ENCODE results near the gene PHAF1. TPM values are rescaled to one million over a fixed set of nuclear protein-coding genes. Genes with fewer than 3 reads are reported as not detected.

PHAF1 gene
- total and polyA plus RNA-seq, 2 of the 13 experiments (the other 11 are each of a cell fraction or from before 2014, with no cell fraction given): 48.3 to 174 TPM

DNA sequence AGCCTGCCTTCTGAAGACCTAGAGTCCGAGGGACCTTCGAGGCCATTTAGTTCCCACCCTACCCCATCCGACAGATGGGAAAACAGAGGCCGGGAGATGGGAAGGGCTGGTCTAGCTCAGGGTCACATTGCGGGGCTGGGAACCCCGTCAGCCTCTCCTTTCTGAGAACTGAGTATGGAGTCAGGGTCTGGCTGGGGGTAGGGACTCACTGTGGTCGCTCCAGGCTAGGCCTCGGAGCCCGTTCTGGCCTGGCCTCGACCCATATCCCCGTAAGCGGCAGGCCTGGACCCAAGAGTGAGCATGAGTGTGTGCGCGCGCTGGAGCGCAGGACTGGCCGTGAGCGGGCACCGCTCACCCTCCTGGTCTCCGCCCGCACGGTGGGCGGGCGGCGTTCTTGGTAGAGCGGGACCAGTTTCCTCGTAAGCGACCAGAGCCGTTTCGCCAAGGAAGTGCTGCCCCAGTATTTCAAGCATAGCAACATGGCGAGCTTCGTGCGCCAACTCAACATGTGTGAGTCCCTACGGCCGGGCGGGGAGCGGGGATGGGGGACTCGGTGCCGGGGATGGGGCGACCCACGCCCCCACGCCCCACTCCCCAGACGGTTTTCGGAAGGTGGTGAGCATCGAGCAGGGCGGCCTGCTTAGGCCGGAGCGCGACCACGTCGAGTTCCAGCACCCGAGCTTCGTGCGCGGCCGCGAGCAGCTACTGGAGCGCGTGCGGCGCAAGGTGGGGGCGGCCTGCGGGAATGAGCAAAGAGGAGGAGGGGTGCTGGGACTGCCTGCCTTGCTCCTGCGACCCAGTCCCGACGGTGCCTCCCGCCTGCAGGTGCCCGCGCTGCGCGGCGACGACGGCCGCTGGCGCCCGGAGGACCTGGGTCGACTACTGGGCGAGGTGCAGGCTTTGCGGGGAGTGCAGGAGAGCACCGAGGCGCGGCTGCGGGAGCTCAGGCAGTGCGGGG is 55.7 kb downstream of the PHAF1 start (continued):
- TF ChIP-seq, protein P1, sequence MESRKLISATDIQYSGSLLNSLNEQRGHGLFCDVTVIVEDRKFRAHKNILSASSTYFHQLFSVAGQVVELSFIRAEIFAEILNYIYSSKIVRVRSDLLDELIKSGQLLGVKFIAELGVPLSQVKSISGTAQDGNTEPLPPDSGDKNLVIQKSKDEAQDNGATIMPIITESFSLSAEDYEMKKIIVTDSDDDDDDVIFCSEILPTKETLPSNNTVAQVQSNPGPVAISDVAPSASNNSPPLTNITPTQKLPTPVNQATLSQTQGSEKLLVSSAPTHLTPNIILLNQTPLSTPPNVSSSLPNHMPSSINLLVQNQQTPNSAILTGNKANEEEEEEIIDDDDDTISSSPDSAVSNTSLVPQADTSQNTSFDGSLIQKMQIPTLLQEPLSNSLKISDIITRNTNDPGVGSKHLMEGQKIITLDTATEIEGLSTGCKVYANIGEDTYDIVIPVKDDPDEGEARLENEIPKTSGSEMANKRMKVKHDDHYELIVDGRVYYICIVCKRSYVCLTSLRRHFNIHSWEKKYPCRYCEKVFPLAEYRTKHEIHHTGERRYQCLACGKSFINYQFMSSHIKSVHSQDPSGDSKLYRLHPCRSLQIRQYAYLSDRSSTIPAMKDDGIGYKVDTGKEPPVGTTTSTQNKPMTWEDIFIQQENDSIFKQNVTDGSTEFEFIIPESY (CRISPR knock-in tag; IDR thresholded peaks at IDR 0.05): peak; percentile 71
- no peak for TF ChIP-seq STAT5B (CRISPR knock-in tag; IDR thresholded peaks at IDR 0.05)
- TF ChIP-seq ZNF605 (CRISPR knock-in tag; IDR thresholded peaks at IDR 0.05): 0 out of 2 replicates have a peak, but pooled peaks have one; percentile 9
- TF ChIP-seq GTF3A (CRISPR knock-in tag; conservative IDR thresholded peaks at IDR 0.05): no peak
- TF ChIP-seq RELA (CRISPR knock-in tag; IDR thresholded peaks at IDR 0.05): no peak
- peak; percentile 47 for TF ChIP-seq HOXA3 (CRISPR knock-in tag; IDR thresholded peaks at IDR 0.05)
- TF ChIP-seq, protein P2, sequence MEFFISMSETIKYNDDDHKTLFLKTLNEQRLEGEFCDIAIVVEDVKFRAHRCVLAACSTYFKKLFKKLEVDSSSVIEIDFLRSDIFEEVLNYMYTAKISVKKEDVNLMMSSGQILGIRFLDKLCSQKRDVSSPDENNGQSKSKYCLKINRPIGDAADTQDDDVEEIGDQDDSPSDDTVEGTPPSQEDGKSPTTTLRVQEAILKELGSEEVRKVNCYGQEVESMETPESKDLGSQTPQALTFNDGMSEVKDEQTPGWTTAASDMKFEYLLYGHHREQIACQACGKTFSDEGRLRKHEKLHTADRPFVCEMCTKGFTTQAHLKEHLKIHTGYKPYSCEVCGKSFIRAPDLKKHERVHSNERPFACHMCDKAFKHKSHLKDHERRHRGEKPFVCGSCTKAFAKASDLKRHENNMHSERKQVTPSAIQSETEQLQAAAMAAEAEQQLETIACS (CRISPR knock-in tag; IDR thresholded peaks at IDR 0.05): no peak
- TF ChIP-seq REXO4 (CRISPR knock-in tag; IDR thresholded peaks at IDR 0.05; ENCODE audit: borderline replicate concordance): no peak
- TF ChIP-seq, protein P3, sequence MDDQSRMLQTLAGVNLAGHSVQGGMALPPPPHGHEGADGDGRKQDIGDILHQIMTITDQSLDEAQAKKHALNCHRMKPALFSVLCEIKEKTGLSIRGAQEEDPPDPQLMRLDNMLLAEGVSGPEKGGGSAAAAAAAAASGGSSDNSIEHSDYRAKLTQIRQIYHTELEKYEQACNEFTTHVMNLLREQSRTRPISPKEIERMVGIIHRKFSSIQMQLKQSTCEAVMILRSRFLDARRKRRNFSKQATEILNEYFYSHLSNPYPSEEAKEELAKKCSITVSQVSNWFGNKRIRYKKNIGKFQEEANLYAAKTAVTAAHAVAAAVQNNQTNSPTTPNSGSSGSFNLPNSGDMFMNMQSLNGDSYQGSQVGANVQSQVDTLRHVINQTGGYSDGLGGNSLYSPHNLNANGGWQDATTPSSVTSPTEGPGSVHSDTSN (CRISPR knock-in tag; IDR thresholded peaks at IDR 0.05; ENCODE audit: borderline replicate concordance): no peak
- TF ChIP-seq, protein P4, sequence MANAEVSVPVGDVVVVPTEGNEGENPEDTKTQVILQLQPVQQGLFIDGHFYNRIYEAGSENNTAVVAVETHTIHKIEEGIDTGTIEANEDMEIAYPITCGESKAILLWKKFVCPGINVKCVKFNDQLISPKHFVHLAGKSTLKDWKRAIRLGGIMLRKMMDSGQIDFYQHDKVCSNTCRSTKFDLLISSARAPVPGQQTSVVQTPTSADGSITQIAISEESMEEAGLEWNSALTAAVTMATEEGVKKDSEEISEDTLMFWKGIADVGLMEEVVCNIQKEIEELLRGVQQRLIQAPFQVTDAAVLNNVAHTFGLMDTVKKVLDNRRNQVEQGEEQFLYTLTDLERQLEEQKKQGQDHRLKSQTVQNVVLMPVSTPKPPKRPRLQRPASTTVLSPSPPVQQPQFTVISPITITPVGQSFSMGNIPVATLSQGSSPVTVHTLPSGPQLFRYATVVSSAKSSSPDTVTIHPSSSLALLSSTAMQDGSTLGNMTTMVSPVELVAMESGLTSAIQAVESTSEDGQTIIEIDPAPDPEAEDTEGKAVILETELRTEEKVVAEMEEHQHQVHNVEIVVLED (CRISPR knock-in tag; IDR thresholded peaks at IDR 0.05; ENCODE audit: borderline replicate concordance): no peak
- TF ChIP-seq ZNF776 (CRISPR knock-in tag; IDR thresholded peaks at IDR 0.05): no peak
- no peak for TF ChIP-seq ZNF549 (CRISPR knock-in tag; IDR thresholded peaks at IDR 0.05)
- peak; percentile 80; the same call in 1 of the 2 replicates for TF ChIP-seq KDM1A (CRISPR knock-in tag; IDR thresholded peaks at IDR 0.05)
- TF ChIP-seq MAZ (IDR thresholded peaks at IDR 0.05; ENCODE audit: borderline replicate concordance, low read depth, low read length): no peak
- TF ChIP-seq MAZ (CRISPR knock-in tag; IDR thresholded peaks at IDR 0.05; ENCODE audit: low read depth): no peak
- 0 out of 2 replicates have a peak, but pooled peaks have one; percentile 10 for TF ChIP-seq PHF8 (CRISPR knock-in tag; IDR thresholded peaks at IDR 0.05)
- TF ChIP-seq ZNF747 (CRISPR knock-in tag; IDR thresholded peaks at IDR 0.05; ENCODE audit: borderline replicate concordance): no peak
- TF ChIP-seq HHEX (CRISPR knock-in tag; IDR thresholded peaks at IDR 0.05): no peak
- TF ChIP-seq ARHGAP35 (CRISPR knock-in tag; IDR thresholded peaks at IDR 0.05; ENCODE audit: borderline replicate concordance): no peak

All from HepG2 (cell line).